Mesendoderm (in vitro differentiated cells): Measurements from ENCODE around the gene MANSC4.

ENCODE experiments used
- DNase-seq: peaks from one replicate; pipeline ENCODE4 v3.0.0; 2013
- H2AK5ac ChIP-seq: 2 replicates; pipeline ENCODE4 v1.6.1; 2013; ENCODE audit warnings: low read length, inconsistent platforms
- H2BK120ac ChIP-seq: 2 replicates; pipeline ENCODE4 v1.6.1; 2013; ENCODE audit warnings: low read depth, mild to moderate bottlenecking, low read length, moderate library complexity, mixed read lengths
- H2BK15ac ChIP-seq: replicated peaks from 2 replicates; pipeline ENCODE4 v1.6.1; 2013; ENCODE audit warnings: low read depth, mild to moderate bottlenecking, moderate library complexity
- H2BK5ac ChIP-seq: 2 replicates; pipeline ENCODE4 v1.6.1; 2013; ENCODE audit warnings: low read length, inconsistent platforms
- H3K18ac ChIP-seq: 2 replicates; pipeline ENCODE4 v1.6.1; 2013; ENCODE audit warnings: mild to moderate bottlenecking, low read length, mixed read lengths
- H3K23ac ChIP-seq: one replicate; pipeline ENCODE4 v1.6.1; 2013; ENCODE audit warnings: low read length
- H3K27ac ChIP-seq: 2 replicates; pipeline ENCODE4 v1.5.1; 2013; ENCODE audit warnings: low read depth, mild to moderate bottlenecking, inconsistent platforms, low read length, moderate library complexity
- H3K27me3 ChIP-seq: 2 replicates; pipeline ENCODE4 v1.6.1; 2013; ENCODE audit warnings: low read length, control low read depth, mild to moderate bottlenecking, inconsistent platforms; ENCODE audit not compliant: insufficient read depth, poor library complexity
- H3K36me3 ChIP-seq: 2 replicates; pipeline ENCODE4 v1.6.1; 2013; ENCODE audit warnings: low read length, inconsistent platforms; ENCODE audit not compliant: control insufficient read depth, insufficient read depth
- H3K4ac ChIP-seq: one replicate; pipeline ENCODE4 v1.6.1; 2013; ENCODE audit warnings: low read depth, mild to moderate bottlenecking, low read length, moderate library complexity
- H3K4me1 ChIP-seq: 2 replicates; pipeline ENCODE4 v1.6.1; 2013; ENCODE audit warnings: low read depth, low read length, inconsistent platforms; ENCODE audit not compliant: control insufficient read depth
- H3K4me2 ChIP-seq: 2 replicates; pipeline ENCODE4 v1.6.1; 2013; ENCODE audit warnings: low read length
- H3K4me3 ChIP-seq: 2 replicates; pipeline ENCODE4 v1.5.1; 2013; ENCODE audit warnings: mild to moderate bottlenecking, low read length
- H3K56ac ChIP-seq: one replicate; pipeline ENCODE4 v1.6.1; 2013; ENCODE audit warnings: low read length
- H3K79me1 ChIP-seq: 2 replicates; pipeline ENCODE4 v1.6.1; 2013; ENCODE audit warnings: low read length, inconsistent platforms
- H3K79me2 ChIP-seq: 2 replicates; pipeline ENCODE4 v1.6.1; 2013; ENCODE audit warnings: mild to moderate bottlenecking, low read length; ENCODE audit not compliant: control insufficient read depth, insufficient read depth
- H3K9ac ChIP-seq: 2 replicates; pipeline ENCODE4 v1.6.1; 2013; ENCODE audit warnings: low read length, inconsistent platforms
- H4K5ac ChIP-seq: one replicate; pipeline ENCODE4 v1.6.1; 2013; ENCODE audit warnings: low read length
- H4K8ac ChIP-seq: one replicate; pipeline ENCODE4 v1.6.1; 2013; ENCODE audit warnings: low read depth, mild to moderate bottlenecking, control low read depth, low read length, moderate library complexity
- WGBS: extraction: QIAGEN DNeasy Blood & Tissue Kit; methylation state at CpG from one replicate; pipeline ENCODE4 v1.1.7; 2013; ENCODE audit warnings: low lambda C conversion rate, missing lambda C conversion rate; ENCODE audit not compliant: insufficient coverage; ENCODE audit errors: extremely low coverage; 5-methylcytosine and 5-hydroxymethylcytosine counted together

MANSC4 gene

GRCh38 chr12:27814851-27815591 lies 35.0 kb upstream of the MANSC4 start:
- H2BK15ac ChIP-seq: no peak overlapping the region
- no peak overlapping the region for H4K8ac ChIP-seq
- no peak overlapping the region for H4K5ac ChIP-seq
- no peaks in the 10 kb centered on the region for H3K27me3 ChIP-seq
- peak; percentile 16 for DNase-seq
- no peak overlapping the region for H3K4me3 ChIP-seq
- H3K36me3 ChIP-seq: no peaks in the 10 kb centered on the region
- H3K18ac ChIP-seq: no peak overlapping the region
- H3K79me1 ChIP-seq: no peaks in the 10 kb centered on the region
- H3K9ac ChIP-seq: no peak overlapping the region
- H2AK5ac ChIP-seq: no peak overlapping the region
- no peak overlapping the region for H3K4me2 ChIP-seq
- no CpG with 5 or more reads among the region's 3 CpGs for WGBS
- H3K4me1 ChIP-seq: no peaks in the 10 kb centered on the region
- no peak overlapping the region for H3K27ac ChIP-seq
- H3K4ac ChIP-seq: no peak overlapping the region
- no peak overlapping the region for H2BK120ac ChIP-seq
- peak overlapping the region; percentile 15 for H3K56ac ChIP-seq
- H3K79me2 ChIP-seq: no peaks in the 10 kb centered on the region
- no peak overlapping the region for H3K23ac ChIP-seq
- H2BK5ac ChIP-seq: no peak overlapping the region

GRCh38 chr12:27814411-27814810 lies 34.4 kb upstream of the MANSC4 start:
- Histone ChIP-seq H3K4me2 (no peak overlapping the region), H3K27ac (no peak overlapping the region), H4K8ac (no peak overlapping the region), H3K18ac (no peak overlapping the region), H3K4me1 (no peaks in the 10 kb centered on the region), H3K79me1 (no peaks in the 10 kb centered on the region), H3K4ac (no peak overlapping the region), H2BK5ac (no peak overlapping the region), H3K79me2 (no peaks in the 10 kb centered on the region), H4K5ac (no peak overlapping the region), H3K56ac (no peak overlapping the region), H3K27me3 (no peaks in the 10 kb centered on the region), H3K9ac (no peak overlapping the region), H2AK5ac (no peak overlapping the region), H3K23ac (no peak overlapping the region), H2BK120ac (no peak overlapping the region), H2BK15ac (no peak overlapping the region), H3K4me3 (no peak overlapping the region), H3K36me3 (no peaks in the 10 kb centered on the region)
- no peak for DNase-seq
- WGBS: no CpG with 5 or more reads among the region's 2 CpGs

- Histone ChIP-seq H2AK5ac (no peak overlapping the region), H2BK120ac (no peak overlapping the region), H2BK15ac (no peak overlapping the region), H2BK5ac (no peak overlapping the region), H3K79me2 (no peaks in the 10 kb centered on the region), H3K27ac (no peak overlapping the region), H3K4me1 (peaks cover 1% of the 10 kb centered on the region), H3K4me3 (no peak overlapping the region), H3K79me1 (no peaks in the 10 kb centered on the region), H4K5ac (no peak overlapping the region), H3K23ac (no peak overlapping the region), H3K36me3 (no peaks in the 10 kb centered on the region), H4K8ac (no peak overlapping the region), H3K4me2 (no peak overlapping the region), H3K18ac (no peak overlapping the region), H3K9ac (no peak overlapping the region), H3K4ac (no peak overlapping the region), H3K27me3 (no peaks in the 10 kb centered on the region), H3K56ac (no peak overlapping the region)
- DNase-seq: no peak
- no CpG with 5 or more reads among the region's 6 CpGs for WGBS
Measured at GRCh38 chr12:27812502-27812901, 32.5 kb upstream of the MANSC4 start.

GRCh38 chr12:27810756-27811155 lies 30.7 kb upstream of the MANSC4 start:
- WGBS: no CpG with 5 or more reads among the region's 4 CpGs

GRCh38 chr12:27808841-27809240 lies 28.8 kb upstream of the MANSC4 start:
- no CpG with 5 or more reads among the region's 6 CpGs for WGBS
- Histone ChIP-seq H3K4me1 (peaks cover 2% of the 10 kb centered on the region), H3K27ac (no peak overlapping the region), H3K4me3 (no peak overlapping the region), H2BK5ac (no peak overlapping the region), H3K56ac (no peak overlapping the region), H4K8ac (no peak overlapping the region), H3K36me3 (no peaks in the 10 kb centered on the region), H3K9ac (no peak overlapping the region), H3K4ac (no peak overlapping the region), H4K5ac (no peak overlapping the region), H2BK15ac (no peak overlapping the region), H3K23ac (no peak overlapping the region), H3K4me2 (no peak overlapping the region), H3K18ac (no peak overlapping the region), H3K79me1 (no peaks in the 10 kb centered on the region), H3K27me3 (no peaks in the 10 kb centered on the region), H2BK120ac (no peak overlapping the region), H3K79me2 (no peaks in the 10 kb centered on the region), H2AK5ac (no peak overlapping the region)
- no peak for DNase-seq

More at GRCh38 chr12:27810756-27811155, 30.7 kb upstream of the MANSC4 start:
- H3K56ac ChIP-seq: no peak overlapping the region
- no peak overlapping the region for H3K27ac ChIP-seq
- H3K4ac ChIP-seq: no peak overlapping the region
- no peaks in the 10 kb centered on the region for H3K27me3 ChIP-seq
- no peak overlapping the region for H3K9ac ChIP-seq
- H3K4me1 ChIP-seq: peaks cover 2% of the 10 kb centered on the region
- H2AK5ac ChIP-seq: no peak overlapping the region
- H3K4me2 ChIP-seq: no peak overlapping the region
- DNase-seq: no peak
- H3K79me1 ChIP-seq: no peaks in the 10 kb centered on the region
- no peak overlapping the region for H3K18ac ChIP-seq
- H4K5ac ChIP-seq: no peak overlapping the region
- H2BK5ac ChIP-seq: no peak overlapping the region
- H3K36me3 ChIP-seq: no peaks in the 10 kb centered on the region
- H2BK15ac ChIP-seq: no peak overlapping the region
- no peaks in the 10 kb centered on the region for H3K79me2 ChIP-seq
- H3K23ac ChIP-seq: no peak overlapping the region
- no peak overlapping the region for H3K4me3 ChIP-seq
- H2BK120ac ChIP-seq: no peak overlapping the region
- no peak overlapping the region for H4K8ac ChIP-seq
